HUES6 (cell line): ENCODE measurements around the gene NDUFA11.

Experiments
- H3K27ac ChIP-seq: 2 replicates; pipeline ENCODE4 v1.7.0; 2013; ENCODE audit warnings: low read depth, mild to moderate bottlenecking, low read length, inconsistent platforms
- H3K27me3 ChIP-seq: 2 replicates; pipeline ENCODE4 v1.6.1; 2013; ENCODE audit warnings: low read length; ENCODE audit not compliant: control insufficient read depth, insufficient read depth
- H3K36me3 ChIP-seq: 2 replicates; pipeline ENCODE4 v1.6.1; 2013; ENCODE audit warnings: low read length; ENCODE audit not compliant: control insufficient read depth, insufficient read depth
- H3K4me1 ChIP-seq: 2 replicates; pipeline ENCODE4 v1.6.1; 2013; ENCODE audit warnings: low read length; ENCODE audit not compliant: control insufficient read depth, insufficient read depth
- H3K4me3 ChIP-seq: 2 replicates; pipeline ENCODE4 v1.5.1; 2013; ENCODE audit warnings: low read depth, low read length
- H3K9ac ChIP-seq: one replicate; pipeline ENCODE4 v1.6.1; 2013; ENCODE audit warnings: mild to moderate bottlenecking, low read length
- H3K9me3 ChIP-seq: 2 replicates; pipeline ENCODE4 v1.6.1; 2013; ENCODE audit warnings: low read depth, low read length; ENCODE audit not compliant: control insufficient read depth, insufficient read depth

Gene NDUFA11

DNA sequence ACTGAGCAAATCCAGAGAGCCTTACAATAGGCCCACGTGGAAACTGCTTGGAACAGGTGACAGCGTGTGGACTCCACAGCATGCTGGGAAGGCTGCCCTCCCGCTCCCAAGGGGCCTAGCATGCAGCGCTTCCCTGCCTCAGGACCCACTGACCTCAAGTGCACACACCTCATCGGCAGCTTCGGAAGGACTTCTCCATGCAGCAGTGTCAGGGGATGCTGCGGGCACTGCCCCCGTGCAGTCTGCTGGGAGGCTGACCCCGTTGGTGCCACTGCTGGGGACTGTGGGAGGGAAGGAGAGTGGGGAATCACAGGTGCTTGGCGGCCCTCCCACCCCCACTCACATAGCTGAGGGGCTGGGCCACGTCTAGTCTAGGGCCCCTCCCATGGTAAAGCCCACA, 27.7 kb upstream of the NDUFA11 start:
- no peak overlapping the region for H3K9ac ChIP-seq
- no peaks in the 10 kb centered on the region for H3K27me3 ChIP-seq
- no peak overlapping the region for H3K27ac ChIP-seq
- H3K4me1 ChIP-seq, result no peaks in the 10 kb centered on the region
- H3K36me3 ChIP-seq, result peaks cover 89% of the 10 kb centered on the region
- H3K4me3 ChIP-seq, result no peak overlapping the region
- H3K9me3 ChIP-seq, result no peaks in the 10 kb centered on the region

DNA sequence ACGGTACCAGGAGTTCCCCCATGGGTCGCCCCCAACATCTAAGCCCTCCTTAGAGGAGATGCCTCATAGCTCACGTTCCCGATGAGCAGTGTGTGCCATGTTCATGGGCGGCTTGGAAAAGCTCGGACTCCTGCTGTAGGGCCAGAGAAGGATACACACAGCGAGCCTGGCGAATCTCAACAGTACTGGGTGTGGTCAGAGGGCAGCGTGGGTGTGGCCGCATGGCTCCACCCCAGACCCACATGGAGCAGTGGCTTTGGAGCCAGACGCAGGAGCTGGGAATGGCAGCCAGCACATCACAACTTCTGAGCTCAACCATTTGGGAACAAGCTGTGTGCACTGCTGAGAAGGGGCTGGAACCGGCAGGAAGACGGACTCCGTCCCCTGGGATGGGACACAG, 26.0 kb upstream of the NDUFA11 start:
- Histone ChIP-seq H3K27ac (no peak overlapping the region), H3K36me3 (peaks cover 92% of the 10 kb centered on the region), H3K4me1 (no peaks in the 10 kb centered on the region), H3K9ac (no peak overlapping the region), H3K9me3 (no peaks in the 10 kb centered on the region), H3K4me3 (no peak overlapping the region), H3K27me3 (no peaks in the 10 kb centered on the region)

DNA sequence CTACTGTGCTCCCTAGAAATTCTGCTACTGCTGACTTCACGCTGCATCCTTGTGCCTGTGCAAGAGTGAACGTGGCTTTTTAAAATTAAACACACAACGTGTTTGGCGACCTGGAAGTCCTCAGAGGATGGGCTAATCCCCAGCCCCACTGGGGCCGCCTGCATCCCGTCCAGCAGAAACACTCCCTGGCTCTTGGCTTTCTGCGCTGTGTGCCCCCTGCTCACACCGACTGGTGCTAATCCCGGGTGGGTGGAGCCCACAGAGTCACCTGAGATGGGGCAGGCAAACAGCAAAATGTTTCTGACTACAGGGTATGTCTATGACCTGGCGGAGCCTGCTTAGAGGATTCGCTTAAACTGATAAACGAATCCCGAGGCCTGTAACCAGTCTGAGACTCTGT, 25.6 kb upstream of the NDUFA11 start:
- Histone ChIP-seq H3K27ac (no peak overlapping the region), H3K9me3 (no peaks in the 10 kb centered on the region), H3K4me3 (no peak overlapping the region), H3K27me3 (no peaks in the 10 kb centered on the region), H3K9ac (no peak overlapping the region), H3K4me1 (no peaks in the 10 kb centered on the region), H3K36me3 (peaks cover 97% of the 10 kb centered on the region)

DNA sequence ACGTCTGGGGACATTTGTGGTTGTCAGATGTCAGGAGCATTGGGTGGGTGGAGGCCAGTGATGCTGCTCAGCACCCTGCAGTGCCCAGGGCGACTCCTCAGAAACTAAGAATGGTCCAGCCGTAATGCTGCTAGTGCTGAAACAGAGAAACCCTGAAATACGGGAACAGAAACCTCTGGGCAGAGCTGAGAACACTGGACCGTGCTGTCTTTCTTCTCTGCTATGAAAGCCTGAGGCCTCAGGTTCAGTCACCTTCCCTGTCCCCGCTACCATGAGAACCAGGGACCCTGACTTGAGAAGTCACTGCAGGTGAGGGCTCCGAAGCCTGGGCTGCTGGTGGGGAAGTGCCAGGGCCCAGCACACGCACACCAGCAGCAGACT, 23.8 kb upstream of the NDUFA11 start:
- H3K4me3 ChIP-seq, result no peak overlapping the region
- H3K36me3 ChIP-seq, result peaks cover 98% of the 10 kb centered on the region
- no peaks in the 10 kb centered on the region for H3K4me1 ChIP-seq
- H3K9me3 ChIP-seq, result no peaks in the 10 kb centered on the region
- no peaks in the 10 kb centered on the region for H3K27me3 ChIP-seq
- H3K27ac ChIP-seq, result no peak overlapping the region
- no peak overlapping the region for H3K9ac ChIP-seq

DNA sequence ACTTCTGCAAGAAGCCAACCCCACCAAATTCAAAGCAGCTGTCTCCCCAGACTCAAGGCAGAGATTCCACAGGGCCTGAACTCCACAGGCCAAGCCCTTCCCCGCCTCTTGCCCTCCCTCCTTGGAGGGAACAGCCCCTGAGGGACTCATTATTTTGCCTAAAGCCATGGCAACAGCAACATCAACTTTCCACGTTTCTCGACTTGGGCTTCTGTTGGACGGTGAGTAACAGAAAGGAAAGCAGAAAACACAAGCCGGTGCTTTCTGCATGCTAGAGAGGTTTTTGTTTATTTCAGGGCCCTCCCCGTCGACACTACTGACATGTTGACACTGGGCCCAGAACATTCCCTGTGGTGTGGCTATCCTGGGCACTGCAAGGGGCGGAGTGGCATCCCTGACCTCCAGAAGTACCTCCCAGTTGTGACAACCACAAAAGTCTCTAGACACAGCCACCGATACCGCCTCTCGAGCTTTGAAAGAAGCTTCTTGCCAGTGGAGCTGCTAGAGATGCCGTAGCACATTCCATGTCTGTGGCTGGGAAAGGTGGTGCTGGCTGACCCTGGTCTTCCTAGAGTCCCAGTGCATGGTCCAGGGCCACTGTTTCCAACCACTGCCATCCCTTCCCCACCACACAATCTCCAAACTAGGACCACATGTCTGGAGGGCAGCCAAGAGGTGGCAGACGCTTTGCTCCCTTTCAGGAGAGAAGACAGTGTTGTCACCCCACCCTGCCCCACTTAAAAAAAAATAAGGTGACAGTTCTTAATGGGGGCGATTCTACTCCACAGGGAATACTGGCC, 23.3 kb upstream of the NDUFA11 start:
- Histone ChIP-seq H3K36me3 (peaks cover 98% of the 10 kb centered on the region), H3K27me3 (no peaks in the 10 kb centered on the region), H3K27ac (no peak overlapping the region), H3K4me3 (no peak overlapping the region), H3K4me1 (no peaks in the 10 kb centered on the region), H3K9ac (no peak overlapping the region), H3K9me3 (no peaks in the 10 kb centered on the region)

DNA sequence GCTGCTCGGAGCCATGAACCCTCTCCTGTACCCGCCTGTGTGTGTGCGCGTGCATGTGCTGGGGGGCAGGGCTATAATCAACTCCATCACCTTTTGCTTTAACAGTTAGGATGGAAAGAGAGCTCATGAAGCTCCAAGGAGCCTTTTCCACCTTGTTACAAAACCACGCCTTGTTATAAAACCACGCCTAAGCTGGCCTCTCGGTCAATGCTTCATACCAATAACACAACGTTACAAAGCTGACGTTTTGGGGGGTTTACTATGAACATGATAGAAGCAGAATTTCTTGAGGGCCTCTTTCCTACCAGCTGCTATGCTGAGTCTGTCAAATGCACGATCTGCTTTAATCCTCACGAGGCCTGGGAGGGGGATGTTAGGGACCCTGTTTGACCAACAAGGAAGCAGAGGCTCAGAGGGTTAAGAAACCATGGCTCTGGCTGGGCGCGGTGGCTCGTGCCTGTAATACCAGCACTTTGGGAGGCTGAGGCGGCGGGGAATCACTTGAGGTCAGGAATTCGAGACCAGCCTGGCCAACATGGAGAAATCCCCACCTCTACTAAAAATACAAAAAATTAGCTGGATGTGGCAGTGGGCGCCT, 22.3 kb upstream of the NDUFA11 start:
- Histone ChIP-seq H3K27me3 (no peaks in the 10 kb centered on the region), H3K4me3 (no peak overlapping the region), H3K9me3 (no peaks in the 10 kb centered on the region), H3K4me1 (no peaks in the 10 kb centered on the region), H3K36me3 (peaks cover 99% of the 10 kb centered on the region), H3K9ac (no peak overlapping the region), H3K27ac (no peak overlapping the region)

DNA sequence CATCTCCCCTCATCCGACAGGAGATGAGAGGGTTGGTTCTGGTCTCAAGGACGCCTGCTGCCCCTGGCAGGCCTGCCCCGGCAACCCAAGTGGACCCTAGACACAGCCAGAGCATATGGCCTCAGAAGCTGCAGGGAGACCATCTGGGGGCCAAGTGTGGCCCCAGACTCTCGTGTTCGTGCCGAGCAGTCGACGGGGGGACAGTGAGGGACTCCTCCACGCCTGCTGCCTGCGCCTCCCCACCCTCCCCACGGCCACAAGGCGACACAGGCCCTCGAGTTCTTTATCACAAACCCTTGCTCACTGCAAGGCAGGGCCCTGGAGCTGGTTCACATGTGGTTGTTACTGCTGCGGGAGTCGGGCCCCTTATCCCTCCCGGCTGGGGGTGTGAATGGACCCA, 19.8 kb upstream of the NDUFA11 start:
- no peaks in the 10 kb centered on the region for H3K9me3 ChIP-seq
- no peaks in the 10 kb centered on the region for H3K27me3 ChIP-seq
- no peak overlapping the region for H3K27ac ChIP-seq
- no peaks in the 10 kb centered on the region for H3K4me1 ChIP-seq
- H3K9ac ChIP-seq, result no peak overlapping the region
- peaks cover 95% of the 10 kb centered on the region for H3K36me3 ChIP-seq
- no peak overlapping the region for H3K4me3 ChIP-seq

DNA sequence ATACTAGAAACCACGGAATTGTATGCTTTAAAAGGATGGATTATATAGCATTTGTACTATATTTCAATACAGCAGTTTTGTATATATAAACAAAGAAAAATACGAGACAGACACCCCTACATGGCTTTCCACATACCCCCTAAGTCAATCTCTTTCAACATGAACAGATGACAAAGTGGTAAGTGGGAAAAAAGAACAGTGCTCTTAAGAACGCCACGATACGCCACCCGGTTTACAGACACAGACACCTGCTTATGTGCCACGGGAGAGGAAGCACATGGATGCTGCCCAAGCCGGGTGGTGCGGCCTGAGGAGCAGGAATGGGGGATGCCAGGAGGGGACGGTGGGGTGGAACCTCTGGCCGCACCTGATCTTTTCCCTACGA, 18.6 kb upstream of the NDUFA11 start:
- Histone ChIP-seq H3K9me3 (no peaks in the 10 kb centered on the region), H3K27me3 (no peaks in the 10 kb centered on the region), H3K36me3 (peaks cover 95% of the 10 kb centered on the region), H3K9ac (no peak overlapping the region), H3K4me1 (no peaks in the 10 kb centered on the region), H3K27ac (no peak overlapping the region), H3K4me3 (no peak overlapping the region)

DNA sequence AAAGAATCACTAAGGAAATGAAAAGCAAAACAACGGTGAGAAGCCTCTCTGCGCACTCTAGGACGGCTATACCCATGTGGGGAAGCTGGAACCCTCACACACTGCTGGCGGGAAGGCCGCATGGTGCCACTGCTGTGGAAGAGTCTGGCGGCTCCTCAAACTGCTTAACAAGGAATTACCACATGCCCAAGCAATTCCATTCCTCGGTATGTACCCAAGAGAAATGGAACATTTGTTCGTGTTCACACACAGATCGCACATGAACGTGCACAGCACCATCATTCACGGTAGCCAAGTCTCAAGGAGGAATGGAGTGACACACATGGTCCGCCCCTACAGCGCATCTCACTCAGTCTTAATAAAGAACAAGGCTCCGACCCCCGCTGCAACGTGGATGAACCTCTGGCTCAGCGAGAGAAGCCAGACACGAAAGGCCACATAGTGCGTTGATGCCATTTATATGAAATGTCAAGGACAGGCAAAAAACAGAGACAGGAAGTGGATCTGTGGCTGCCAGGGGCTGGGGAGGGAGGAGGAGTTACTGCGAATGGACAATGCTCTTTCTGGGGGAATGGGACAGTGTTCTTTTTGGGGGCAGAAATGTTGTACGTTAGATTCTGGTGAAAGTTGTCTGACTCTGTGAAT, 18.0 kb upstream of the NDUFA11 start:
- Histone ChIP-seq H3K4me3 (no peak overlapping the region), H3K27ac (no peak overlapping the region), H3K9ac (no peak overlapping the region), H3K9me3 (no peaks in the 10 kb centered on the region), H3K36me3 (peaks cover 95% of the 10 kb centered on the region), H3K4me1 (no peaks in the 10 kb centered on the region), H3K27me3 (no peaks in the 10 kb centered on the region)

DNA sequence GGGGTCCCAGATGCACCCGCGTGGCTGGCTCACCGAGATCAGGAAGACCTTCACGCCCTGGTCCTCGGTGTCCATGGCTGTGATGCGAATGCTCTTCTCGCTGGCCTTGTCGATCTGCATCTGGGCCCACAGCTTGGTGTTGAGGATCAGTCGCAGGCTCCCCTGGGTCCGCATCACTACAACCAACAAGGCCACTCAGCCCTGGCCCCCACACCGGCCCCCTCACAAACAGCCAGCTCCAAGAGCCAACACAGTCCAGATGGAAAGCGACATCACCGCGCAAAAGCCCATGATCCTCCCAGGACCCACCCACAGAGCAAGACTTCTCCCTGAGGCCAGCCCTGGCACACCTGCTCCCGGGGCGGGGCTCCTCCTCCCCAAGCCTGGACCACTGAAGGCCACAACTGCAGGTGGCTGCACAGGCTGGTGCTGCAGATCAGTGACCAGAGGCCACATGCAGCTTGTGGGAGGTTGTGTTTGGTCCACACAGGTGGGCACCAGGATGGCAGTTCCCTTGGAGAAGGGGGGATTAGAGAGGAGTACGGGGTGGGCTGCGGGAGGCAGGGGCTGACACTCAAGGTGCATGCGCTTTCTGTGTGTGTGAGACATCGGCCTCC, 15.0 kb upstream of the NDUFA11 start:
- Histone ChIP-seq H3K4me1 (no peaks in the 10 kb centered on the region), H3K9me3 (no peaks in the 10 kb centered on the region), H3K36me3 (peaks cover 80% of the 10 kb centered on the region), H3K4me3 (no peak overlapping the region), H3K27me3 (no peaks in the 10 kb centered on the region), H3K27ac (no peak overlapping the region), H3K9ac (no peak overlapping the region)
